ACC112 (cell line): Measurements from ENCODE around the gene ATP6V0A4.

Experiments used
- H2AFZ ChIP-seq: fragments of 200-600 bp; sonication (generic); one replicate; pipeline ENCODE4 v1.6.0; 2017; ENCODE audit warnings: antibody characterized with exemption, low read length; ENCODE audit not compliant: unreplicated experiment
- H3K27ac ChIP-seq: fragments of 200-600 bp; sonication (generic); 2 replicates; pipeline ENCODE4 v1.5.1; 2014; ENCODE audit warnings: low read depth, mild to moderate bottlenecking, antibody characterized with exemption, low read length, moderate library complexity
- H3K27me3 ChIP-seq: fragments of 200-600 bp; sonication (generic); 2 replicates; pipeline ENCODE4 v1.6.1; 2014; ENCODE audit warnings: mild to moderate bottlenecking, antibody characterized with exemption, low read length, moderate library complexity, mixed read lengths; ENCODE audit not compliant: insufficient read depth
- H3K36me3 ChIP-seq: fragments of 200-600 bp; sonication (generic); 2 replicates; pipeline ENCODE4 v1.6.1; 2016; ENCODE audit warnings: mild to moderate bottlenecking, antibody characterized with exemption, low read length, moderate library complexity, mixed read lengths; ENCODE audit not compliant: insufficient read depth
- H3K4me1 ChIP-seq: fragments of 200-600 bp; sonication (generic); one replicate; pipeline ENCODE4 v1.6.1; 2016; ENCODE audit warnings: low read length, mixed read lengths; ENCODE audit not compliant: insufficient read depth, unreplicated experiment, control insufficient read depth
- H3K4me3 ChIP-seq: fragments of 200-600 bp; sonication (generic); 2 replicates; pipeline ENCODE4 v1.5.1; 2014; ENCODE audit warnings: mild to moderate bottlenecking, low read depth, low read length
- H3K79me2 ChIP-seq: fragments of 200-600 bp; sonication (generic); one replicate; pipeline ENCODE4 v1.6.0; 2016; ENCODE audit warnings: low read length; ENCODE audit not compliant: control insufficient read depth, unreplicated experiment, insufficient read depth

ATP6V0A4 gene

DNA sequence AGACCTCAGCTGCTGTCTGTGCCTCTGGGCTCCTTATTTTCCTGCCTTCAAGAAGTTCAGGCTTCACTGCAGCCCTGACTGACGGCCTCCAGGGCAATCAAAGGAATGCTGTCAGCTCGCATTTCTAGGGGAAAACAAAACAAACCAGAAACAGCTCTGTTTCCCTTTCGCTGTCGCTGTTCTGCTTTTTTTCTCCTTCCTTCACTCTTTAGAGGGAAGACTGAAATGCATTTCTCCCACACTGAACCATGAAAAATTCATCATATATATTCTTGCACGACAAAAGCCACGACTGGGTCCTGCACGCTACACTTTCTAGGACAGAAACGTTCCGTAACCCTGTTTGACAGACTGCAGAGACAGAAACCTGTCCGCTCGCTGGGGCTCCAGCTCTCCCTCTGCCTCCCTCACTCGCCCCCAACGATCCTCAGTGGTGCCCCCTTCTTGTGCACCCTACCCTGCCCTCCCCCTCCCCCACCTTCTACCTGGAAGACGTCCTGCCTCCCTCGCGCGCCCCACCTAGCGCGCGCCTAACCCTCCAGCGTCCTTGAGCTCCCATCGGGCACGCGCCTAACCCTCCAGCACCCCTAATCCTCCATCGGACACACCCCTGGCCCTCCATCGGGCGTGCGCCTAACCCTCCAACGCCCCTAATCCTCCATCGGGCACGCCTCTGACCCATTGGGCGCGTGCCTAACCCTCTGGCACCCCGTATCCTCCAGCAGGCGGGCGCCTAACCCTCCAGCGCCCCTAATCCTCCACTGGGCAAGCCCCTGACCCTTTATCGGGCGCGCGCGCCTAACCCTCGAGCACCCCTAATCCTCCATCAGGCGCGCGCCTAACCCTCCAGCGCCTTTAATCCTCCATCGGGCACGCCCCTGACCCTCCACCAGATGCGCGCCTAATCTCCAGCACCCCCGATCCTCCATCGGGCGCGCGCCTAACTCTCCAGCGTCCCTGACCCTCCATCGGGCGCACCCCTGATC lies 134.0 kb downstream of the ATP6V0A4 start:
- Histone ChIP-seq H3K36me3 (no peaks in the 10 kb centered on the region), H3K4me1 (no peaks in the 10 kb centered on the region), H3K79me2 (no peaks in the 10 kb centered on the region), H3K27ac (no peak overlapping the region), H2AFZ (no peak overlapping the region), H3K27me3 (peaks cover 77% of the 10 kb centered on the region), H3K4me3 (peak overlapping the region; percentile 64)

DNA sequence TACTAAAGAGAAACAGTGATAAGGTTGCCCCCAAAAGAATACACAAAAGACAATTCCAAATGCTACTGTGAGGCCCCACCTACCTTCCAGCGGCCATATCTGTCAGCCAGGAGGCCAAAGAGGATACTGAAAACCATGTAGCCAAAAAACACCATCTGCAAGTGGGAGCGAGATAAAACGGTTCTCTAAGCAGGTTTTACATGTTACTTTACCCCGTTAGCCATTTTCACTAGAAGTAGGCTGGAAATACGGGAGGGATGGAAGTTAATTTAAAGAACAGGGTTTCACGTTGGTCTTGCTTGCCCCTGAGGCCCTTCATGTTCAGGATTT lies 135.0 kb downstream of the ATP6V0A4 start:
- H3K4me3 ChIP-seq: no peak overlapping the region
- no peaks in the 10 kb centered on the region for H3K79me2 ChIP-seq
- no peaks in the 10 kb centered on the region for H3K36me3 ChIP-seq
- H3K4me1 ChIP-seq: no peaks in the 10 kb centered on the region
- H2AFZ ChIP-seq: no peak overlapping the region
- H3K27ac ChIP-seq: no peak overlapping the region
- H3K27me3 ChIP-seq: peaks cover 69% of the 10 kb centered on the region

DNA sequence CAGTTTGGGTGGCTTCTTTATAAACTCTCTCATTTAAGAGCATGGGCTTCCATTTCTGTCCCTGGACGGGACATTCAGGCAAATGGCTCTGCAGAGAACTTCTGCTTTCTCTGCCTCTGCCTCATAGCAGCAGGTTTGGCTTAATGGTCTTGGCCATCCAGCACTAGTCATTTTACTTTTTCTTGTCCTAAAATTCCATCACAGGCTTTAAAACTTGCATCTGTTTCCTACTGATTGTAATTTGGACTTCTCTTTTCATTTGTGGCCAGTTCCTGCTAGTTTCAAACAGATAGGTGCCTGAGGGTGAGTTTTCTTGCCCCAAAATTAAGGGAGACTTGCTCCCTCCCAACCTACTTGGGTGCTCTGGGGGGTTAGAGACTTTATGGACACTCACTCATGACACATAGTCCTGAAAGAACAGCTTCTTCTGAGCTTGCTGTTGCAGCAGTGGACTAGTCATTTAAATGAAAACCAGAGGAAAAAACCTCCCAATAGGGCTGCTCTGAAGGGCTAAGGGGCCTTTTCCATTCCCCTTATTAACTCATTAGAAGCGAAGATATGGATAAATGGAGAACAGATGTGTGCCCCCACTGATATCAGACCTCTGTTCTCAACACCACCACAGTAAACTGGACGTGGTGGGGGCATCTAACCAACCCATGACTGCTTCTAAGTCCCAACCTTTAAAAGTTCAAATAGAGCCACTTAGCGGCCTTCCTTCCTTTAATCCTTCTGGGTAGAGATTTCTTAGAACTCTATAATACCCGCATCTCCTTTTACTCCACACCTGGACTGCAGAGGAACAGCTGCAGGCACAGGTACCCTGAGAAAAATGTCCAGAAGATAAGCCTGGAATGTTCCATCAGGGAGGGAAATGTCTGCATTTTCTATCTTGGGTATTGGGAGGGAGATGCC lies 135.7 kb downstream of the ATP6V0A4 start:
- H3K79me2 ChIP-seq: no peaks in the 10 kb centered on the region
- H2AFZ ChIP-seq: no peak overlapping the region
- H3K4me3 ChIP-seq: no peak overlapping the region
- no peaks in the 10 kb centered on the region for H3K4me1 ChIP-seq
- H3K36me3 ChIP-seq: no peaks in the 10 kb centered on the region
- peaks cover 63% of the 10 kb centered on the region for H3K27me3 ChIP-seq
- no peak overlapping the region for H3K27ac ChIP-seq

DNA sequence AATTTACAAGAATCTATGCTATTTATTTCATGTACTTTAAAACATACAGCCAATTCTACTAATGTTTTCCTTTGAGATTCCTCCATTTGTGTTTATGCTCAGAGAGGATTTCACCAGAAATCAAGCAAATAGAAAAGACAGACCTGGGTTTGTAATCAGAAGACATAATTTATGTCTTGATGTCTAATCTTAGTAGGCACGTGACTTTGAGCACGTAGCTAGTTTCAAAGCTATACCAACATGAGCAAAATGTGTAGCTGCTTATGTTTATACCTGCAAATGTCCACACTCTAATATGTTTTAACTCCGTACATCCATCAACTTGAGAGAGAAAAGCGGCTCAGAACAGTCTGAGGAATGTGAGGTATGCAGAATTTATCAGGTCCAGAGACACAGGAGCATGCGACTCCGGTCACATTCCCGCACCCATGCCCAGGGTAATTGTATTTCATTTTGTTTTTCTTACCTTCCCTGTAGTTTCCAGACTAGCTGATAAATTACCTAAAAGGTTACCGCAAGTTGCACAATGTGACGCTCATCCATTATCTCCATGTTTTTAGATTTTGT lies 136.8 kb downstream of the ATP6V0A4 start:
- H3K36me3 ChIP-seq: no peaks in the 10 kb centered on the region
- peaks cover 51% of the 10 kb centered on the region for H3K27me3 ChIP-seq
- no peak overlapping the region for H3K27ac ChIP-seq
- no peaks in the 10 kb centered on the region for H3K4me1 ChIP-seq
- H3K79me2 ChIP-seq: no peaks in the 10 kb centered on the region
- H3K4me3 ChIP-seq: no peak overlapping the region
- no peak overlapping the region for H2AFZ ChIP-seq

DNA sequence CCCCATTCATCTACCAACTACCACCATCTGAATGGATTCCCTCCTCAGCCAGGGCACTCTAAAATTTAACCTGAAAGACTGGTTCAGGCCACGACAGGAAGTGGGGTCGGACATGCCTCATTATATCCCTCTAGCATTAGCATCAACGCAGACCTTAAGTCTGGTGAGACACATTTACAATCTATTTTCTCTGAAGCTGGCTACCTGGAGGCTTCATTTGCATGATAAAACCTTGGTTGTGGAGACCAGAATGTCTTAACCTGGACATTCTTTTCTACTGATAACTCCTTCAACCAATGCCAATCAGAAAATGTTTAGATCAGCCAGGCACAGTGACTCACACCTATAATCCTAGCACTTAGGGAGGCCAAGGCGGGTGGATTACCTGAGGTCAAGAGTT lies 139.1 kb downstream of the ATP6V0A4 start:
- H3K4me1 ChIP-seq: no peaks in the 10 kb centered on the region
- no peak overlapping the region for H3K27ac ChIP-seq
- H3K79me2 ChIP-seq: no peaks in the 10 kb centered on the region
- no peak overlapping the region for H2AFZ ChIP-seq
- peaks cover 35% of the 10 kb centered on the region for H3K27me3 ChIP-seq
- H3K36me3 ChIP-seq: no peaks in the 10 kb centered on the region
- H3K4me3 ChIP-seq: no peak overlapping the region

DNA sequence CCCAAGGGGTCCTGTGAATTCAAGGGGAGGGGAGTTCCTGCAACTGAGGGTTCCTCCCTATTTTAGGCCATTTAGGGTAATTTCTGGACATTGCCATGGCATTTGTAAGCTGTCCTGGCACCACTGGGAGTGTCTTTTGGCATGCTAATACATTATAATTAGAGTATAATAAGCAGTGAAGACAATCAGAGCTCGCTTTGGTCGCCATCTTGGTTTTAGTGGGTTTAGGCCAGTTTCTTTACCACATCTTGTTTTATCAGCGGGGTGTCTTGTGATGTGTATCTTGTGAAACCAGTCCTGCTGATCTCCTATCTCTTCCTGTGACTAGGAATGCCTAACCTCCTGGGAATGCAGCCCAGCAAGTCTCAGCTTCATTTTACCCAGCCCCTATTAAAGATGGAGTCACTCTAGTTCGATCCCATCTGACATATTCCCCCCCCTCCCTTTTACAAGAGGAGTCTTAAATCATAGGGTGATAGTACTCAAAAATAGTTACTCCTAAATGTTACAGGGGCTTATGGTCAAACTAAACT lies 140.1 kb downstream of the ATP6V0A4 start:
- Histone ChIP-seq H3K27ac (no peak overlapping the region), H2AFZ (no peak overlapping the region), H3K27me3 (peaks cover 26% of the 10 kb centered on the region)

DNA sequence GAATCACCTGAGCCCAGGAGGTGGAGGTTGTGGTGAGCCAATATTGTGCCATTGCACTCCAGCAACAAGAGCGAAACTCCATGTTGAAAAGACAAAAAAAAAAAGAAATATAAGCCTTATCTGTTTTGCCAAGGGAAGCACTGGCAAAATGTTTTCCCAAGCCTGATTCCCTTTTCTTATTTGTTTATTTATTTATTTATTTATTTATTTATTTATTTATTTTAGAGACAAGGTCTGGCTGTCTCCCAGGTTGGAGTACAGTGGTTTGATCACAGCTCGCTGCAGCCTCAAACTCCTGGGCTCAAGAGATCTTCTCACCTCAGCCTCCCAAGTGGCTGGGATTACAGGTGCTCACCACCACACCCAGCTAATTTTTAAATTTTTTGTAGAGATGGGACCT lies 141.0 kb downstream of the ATP6V0A4 start:
- no peaks in the 10 kb centered on the region for H3K79me2 ChIP-seq
- no peak overlapping the region for H3K27ac ChIP-seq
- H3K27me3 ChIP-seq: peaks cover 16% of the 10 kb centered on the region
- H3K36me3 ChIP-seq: no peaks in the 10 kb centered on the region
- H3K4me1 ChIP-seq: no peaks in the 10 kb centered on the region
- no peak overlapping the region for H3K4me3 ChIP-seq
- H2AFZ ChIP-seq: no peak overlapping the region

More for the DNA sequence above, 140.1 kb downstream of the ATP6V0A4 start:
- Histone ChIP-seq H3K4me3 (no peak overlapping the region), H3K79me2 (no peaks in the 10 kb centered on the region), H3K36me3 (no peaks in the 10 kb centered on the region), H3K4me1 (no peaks in the 10 kb centered on the region)
